GM08714 (cell line): ENCODE data around the gene DCTPP1.
"Not testable (repeated sequence)": the region's sequence is repeated elsewhere in the genome, so short reads cannot be mapped to it uniquely, and the experiment has no call there.

Source experiments
- H3K4me3 ChIP-seq: fragments of 200-500 bp; sonication (Bioruptor generic); 2 replicates; pipeline ENCODE4 v1.5.1; 2014; ENCODE audit warnings: mild to moderate bottlenecking, low read length, inconsistent platforms
- ZNF274 ChIP-seq: IDR thresholded peaks from 2 replicates; pipeline ENCODE4 v1.6.1; 2012; ENCODE audit warnings: mild to moderate bottlenecking, low read depth, low read length

The DCTPP1 gene

GRCh38 chr16:30429678-30430427, at the start of gene DCTPP1:
TSS of gene DCTPP1 (minus strand) at chr16:30430030. CDS start at chr16:30429980, 50 bp downstream.
- TF ChIP-seq ZNF274: no peak
- H3K4me3 ChIP-seq: peak within 1 kb of the TSS; percentile 86

GRCh38 chr16:30478766-30479478, 49.1 kb upstream of the DCTPP1 start:
- no peak overlapping the region for H3K4me3 ChIP-seq
- no peak for TF ChIP-seq ZNF274

- not testable (repeated sequence) for H3K4me3 ChIP-seq
Measured at GRCh38 chr16:30477773-30478172, 47.9 kb upstream of the DCTPP1 start.

- H3K4me3 ChIP-seq: no peak overlapping the region
- no peak for TF ChIP-seq ZNF274
Measured at GRCh38 chr16:30476991-30477390, 47.2 kb upstream of the DCTPP1 start.

GRCh38 chr16:30474684-30475083, 44.9 kb upstream of the DCTPP1 start:
- TF ChIP-seq ZNF274: no peak
- H3K4me3 ChIP-seq: peak overlapping the region; percentile 87; the same call in 1 of the 2 replicates

GRCh38 chr16:30474074-30474452, 44.2 kb upstream of the DCTPP1 start:
- H3K4me3 ChIP-seq: peak overlapping the region; percentile 87; the same call in 1 of the 2 replicates
- no peak for TF ChIP-seq ZNF274

GRCh38 chr16:30473231-30474073, 43.6 kb upstream of the DCTPP1 start:
- peak overlapping the region; percentile 87 for H3K4me3 ChIP-seq
- TF ChIP-seq ZNF274: no peak

GRCh38 chr16:30472328-30472942, 42.6 kb upstream of the DCTPP1 start, which contains the start of gene ITGAL:
TSS of gene ITGAL (plus strand) at chr16:30472742. CDS start at chr16:30472838, 96 bp downstream.
- peak within 1 kb of the TSS; percentile 87 for H3K4me3 ChIP-seq
- no peak for TF ChIP-seq ZNF274

GRCh38 chr16:30470632-30470995, 40.8 kb upstream of the DCTPP1 start:
- no peak overlapping the region; the same call in 1 of the 2 replicates for H3K4me3 ChIP-seq
- no peak for TF ChIP-seq ZNF274

GRCh38 chr16:30470170-30470512, 40.3 kb upstream of the DCTPP1 start:
- no peak overlapping the region for H3K4me3 ChIP-seq
- TF ChIP-seq ZNF274: no peak

- TF ChIP-seq ZNF274: no peak
Measured at GRCh38 chr16:30464078-30464477, 34.2 kb upstream of the DCTPP1 start.

GRCh38 chr16:30461426-30461825, 31.6 kb upstream of the DCTPP1 start:
- H3K4me3 ChIP-seq: not testable (repeated sequence)

More at GRCh38 chr16:30464078-30464477, 34.2 kb upstream of the DCTPP1 start:
- H3K4me3 ChIP-seq: no peak overlapping the region

GRCh38 chr16:30459456-30459855, 29.6 kb upstream of the DCTPP1 start:
- peak overlapping the region; percentile 15; the same call in 1 of the 2 replicates for H3K4me3 ChIP-seq
- TF ChIP-seq ZNF274: no peak
